HepG2 (cell line): Measurements from ENCODE around the gene AP1G1. TPM values are rescaled to one million over a fixed set of nuclear protein-coding genes. Genes with fewer than 3 reads are reported as not detected.

Experiments used
- ARHGAP35 ChIP-seq: sonication (generic); formaldehyde crosslinking; IDR thresholded peaks from 2 replicates; pipeline ENCODE4 v1.9.0; 2022; ENCODE audit warnings: mild to moderate bottlenecking, inconsistent platforms, moderate library complexity, missing genetic modification reagents, borderline replicate concordance
- FOXK2 ChIP-seq: fragments of 450-650 bp; IDR thresholded peaks from 2 replicates; pipeline ENCODE4 v1.6.1; 2016
- HOXA7 ChIP-seq: sonication (generic); formaldehyde crosslinking; IDR thresholded peaks from 2 replicates; pipeline ENCODE4 v1.8.1; 2022; ENCODE audit warnings: mild to moderate bottlenecking, missing genetic modification reagents, moderate library complexity
- KLF15 ChIP-seq: sonication (generic); formaldehyde crosslinking; IDR thresholded peaks from 2 replicates; pipeline ENCODE4 v1.8.1; 2023; ENCODE audit warnings: borderline replicate concordance, mild to moderate bottlenecking, inconsistent platforms, missing genetic modification reagents, mixed read lengths
- KLF6 ChIP-seq: IDR thresholded peaks from 2 replicates; pipeline ENCODE4 v1.8.0; 2016; ENCODE audit warnings: missing biosample characterization, missing genetic modification reagents
- NCOR1 ChIP-seq: fragments of 200-600 bp; sonication (generic); IDR thresholded peaks from 2 replicates; pipeline ENCODE4 v1.7.0; 2017; ENCODE audit warnings: antibody characterized with exemption, low read length, borderline replicate concordance
- NPAS2 ChIP-seq: sonication (generic); formaldehyde crosslinking; IDR thresholded peaks from 2 replicates; pipeline ENCODE4 v1.8.0; 2022; ENCODE audit warnings: mild to moderate bottlenecking, missing genetic modification reagents, borderline replicate concordance
- RARA ChIP-seq: IDR thresholded peaks from 2 replicates; pipeline ENCODE4 v1.6.1; 2016; ENCODE audit warnings: missing genetic modification reagents, missing compliant biosample characterization
- RFXANK ChIP-seq: IDR thresholded peaks from 2 replicates; pipeline ENCODE4 v1.6.1; 2016
- SMARCE1 ChIP-seq: fragments of 450-650 bp; IDR thresholded peaks from 2 replicates; pipeline ENCODE4 v1.6.1; 2017; ENCODE audit warnings: borderline replicate concordance
- THAP11 ChIP-seq: IDR thresholded peaks from 2 replicates; pipeline ENCODE4 v1.6.1; 2016; ENCODE audit warnings: missing biosample characterization, missing genetic modification reagents
- ZBTB1 ChIP-seq: sonication (generic); formaldehyde crosslinking; IDR thresholded peaks from 2 replicates; pipeline ENCODE4 v1.4.0; 2020; ENCODE audit warnings: missing genetic modification reagents, borderline replicate concordance
- ZNF10 ChIP-seq: sonication (generic); formaldehyde crosslinking; IDR thresholded peaks from 2 replicates; pipeline ENCODE4 v1.4.0; 2020; ENCODE audit warnings: mild to moderate bottlenecking, low read depth, missing genetic modification reagents, borderline replicate concordance
- ZNF138 ChIP-seq: sonication (generic); formaldehyde crosslinking; IDR thresholded peaks from 2 replicates; pipeline ENCODE4 v1.5.0; 2020; ENCODE audit warnings: mild to moderate bottlenecking, low read depth, missing genetic modification reagents
- ZNF383 ChIP-seq: sonication (generic); formaldehyde crosslinking; IDR thresholded peaks from 2 replicates; pipeline ENCODE4 v1.4.0; 2020; ENCODE audit warnings: missing genetic modification reagents, mild to moderate bottlenecking, borderline replicate concordance
- ZNF431 ChIP-seq: sonication (generic); formaldehyde crosslinking; IDR thresholded peaks from 2 replicates; pipeline ENCODE4 v1.9.0; 2022; ENCODE audit warnings: missing genetic modification reagents, low read depth, mild to moderate bottlenecking, borderline replicate concordance
- ZNF619 ChIP-seq: sonication (generic); formaldehyde crosslinking; IDR thresholded peaks from 2 replicates; pipeline ENCODE4 v1.4.0; 2020; ENCODE audit warnings: mild to moderate bottlenecking, missing genetic modification reagents
- polyA plus RNA-seq, 8 experiments: library from polyadenylated mRNA; depleted of rRNA in 3 of 8; stranded (reverse) in 7 of 8; unstranded in 1 of 8; fragments of >200 nt; fragmentation: Illumina TruSeq in 4 of 8; extraction: Trizol in 4 of 8; gene quantifications; 2 replicates each; pipeline versions ENCODE4 v1.2.1 to v1.2.3, GENCODE V29; 2011 to 2016; ENCODE audit warnings: low read depth in 4 of 8, missing spikeins in 1 of 8, mixed read lengths in 1 of 8; ENCODE audit not compliant: insufficient read depth in 1 of 8
- total RNA-seq, 5 experiments: library from RNA; depleted of rRNA; stranded (reverse); fragments of >200 nt; fragmentation: Illumina TruSeq; extraction: Trizol; gene quantifications; 2 replicates each; pipeline ENCODE4 v1.2.3, GENCODE V29; 2016; ENCODE audit warnings: low read depth in 1 of 5
- TF ChIP-seq, protein P1 (sequence below): sonication (generic); formaldehyde crosslinking; IDR thresholded peaks from 2 replicates; pipeline ENCODE4 v1.8.1; 2023; ENCODE audit warnings: mild to moderate bottlenecking, missing genetic modification reagents, borderline replicate concordance
- TF ChIP-seq, protein P2 (sequence below): sonication (generic); formaldehyde crosslinking; IDR thresholded peaks from 2 replicates; pipeline ENCODE4 v1.9.0; 2021; ENCODE audit warnings: missing genetic modification reagents, borderline replicate concordance
- TF ChIP-seq, protein P3 (sequence below): sonication (generic); formaldehyde crosslinking; IDR thresholded peaks from 2 replicates; pipeline ENCODE4 v1.4.0; 2020; ENCODE audit warnings: missing genetic modification reagents
- TF ChIP-seq, protein P4 (sequence below): sonication (generic); formaldehyde crosslinking; IDR thresholded peaks from 2 replicates; pipeline ENCODE4 v1.4.0; 2020; ENCODE audit warnings: mild to moderate bottlenecking, missing genetic modification reagents

The AP1G1 gene
- total and polyA plus RNA-seq, 2 of the 13 experiments (the other 11 are each of a cell fraction or from before 2014, with no cell fraction given): 62.2 to 66.2 TPM

DNA sequence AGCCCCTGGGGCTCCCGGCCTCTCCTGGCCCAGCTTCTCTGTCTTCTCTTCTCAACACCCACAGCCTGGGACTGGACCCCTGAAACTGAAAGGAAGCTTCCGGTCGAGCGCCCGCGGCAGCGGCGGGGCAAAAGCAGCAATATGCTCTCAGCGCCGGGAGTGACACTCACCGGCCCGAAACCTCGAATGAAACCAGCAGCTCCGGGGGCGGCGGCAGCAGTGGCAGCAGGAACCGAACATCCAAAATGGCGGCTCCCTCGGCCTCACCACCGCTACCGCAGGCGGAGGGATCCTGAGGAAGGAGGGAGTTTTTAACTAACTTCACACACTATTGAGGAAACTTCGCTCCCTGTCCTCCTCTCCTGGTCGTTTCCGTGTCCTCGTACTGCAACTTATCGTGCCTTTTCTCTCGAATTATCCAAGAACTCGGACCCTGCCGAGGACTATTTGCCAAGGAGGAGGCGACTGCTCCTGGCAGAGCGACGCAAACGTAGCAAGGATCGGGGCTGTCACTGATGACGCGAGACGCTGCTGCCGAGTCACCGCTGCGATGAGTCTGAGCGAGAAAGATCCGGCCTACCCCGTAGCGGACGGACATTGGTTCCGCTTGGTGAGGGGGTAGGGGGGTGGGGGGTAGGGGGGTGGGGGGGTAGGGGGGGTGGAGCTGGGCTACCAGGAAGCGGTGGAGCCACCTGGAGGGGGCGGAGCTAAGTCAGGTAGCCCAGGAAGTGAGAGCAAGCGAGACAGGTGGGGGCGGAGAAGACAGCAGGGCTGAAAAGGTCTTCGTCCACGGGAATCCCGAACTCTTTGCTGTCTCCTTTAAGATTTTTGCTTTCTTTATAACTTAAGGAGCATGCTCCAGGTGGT, at the start of gene AP1G1 (continued):
- TF ChIP-seq NCOR1 (no peak; the same call in 1 of the 2 replicates), HOXA7 (no peak), ARHGAP35 (CRISPR knock-in tag) (peak; percentile 77; the same call in 1 of the 2 replicates), NPAS2 (CRISPR knock-in tag) (no peak), RFXANK (CRISPR knock-in tag) (peak; percentile 89), SMARCE1 (no peak), ZNF431 (CRISPR knock-in tag) (peak; percentile 97), FOXK2 (peak; percentile 62; the same call in 1 of the 2 replicates), ZBTB1 (CRISPR knock-in tag) (no peak), KLF15 (CRISPR knock-in tag) (peak; percentile 95), ZNF383 (CRISPR knock-in tag) (no peak), ZNF10 (CRISPR knock-in tag) (no peak), ZNF619 (CRISPR knock-in tag) (peak; percentile 84; the same call in 1 of the 2 replicates), THAP11 (CRISPR knock-in tag) (peak; percentile 93), RARA (CRISPR knock-in tag) (peak; percentile 56), ZNF138 (no peak), KLF6 (peak; percentile 97)
- TF ChIP-seq, protein P1, sequence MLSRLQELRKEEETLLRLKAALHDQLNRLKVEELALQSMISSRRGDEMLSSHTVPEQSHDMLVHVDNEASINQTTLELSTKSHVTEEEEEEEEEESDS (CRISPR knock-in tag): no peak
- TF ChIP-seq, protein P2, sequence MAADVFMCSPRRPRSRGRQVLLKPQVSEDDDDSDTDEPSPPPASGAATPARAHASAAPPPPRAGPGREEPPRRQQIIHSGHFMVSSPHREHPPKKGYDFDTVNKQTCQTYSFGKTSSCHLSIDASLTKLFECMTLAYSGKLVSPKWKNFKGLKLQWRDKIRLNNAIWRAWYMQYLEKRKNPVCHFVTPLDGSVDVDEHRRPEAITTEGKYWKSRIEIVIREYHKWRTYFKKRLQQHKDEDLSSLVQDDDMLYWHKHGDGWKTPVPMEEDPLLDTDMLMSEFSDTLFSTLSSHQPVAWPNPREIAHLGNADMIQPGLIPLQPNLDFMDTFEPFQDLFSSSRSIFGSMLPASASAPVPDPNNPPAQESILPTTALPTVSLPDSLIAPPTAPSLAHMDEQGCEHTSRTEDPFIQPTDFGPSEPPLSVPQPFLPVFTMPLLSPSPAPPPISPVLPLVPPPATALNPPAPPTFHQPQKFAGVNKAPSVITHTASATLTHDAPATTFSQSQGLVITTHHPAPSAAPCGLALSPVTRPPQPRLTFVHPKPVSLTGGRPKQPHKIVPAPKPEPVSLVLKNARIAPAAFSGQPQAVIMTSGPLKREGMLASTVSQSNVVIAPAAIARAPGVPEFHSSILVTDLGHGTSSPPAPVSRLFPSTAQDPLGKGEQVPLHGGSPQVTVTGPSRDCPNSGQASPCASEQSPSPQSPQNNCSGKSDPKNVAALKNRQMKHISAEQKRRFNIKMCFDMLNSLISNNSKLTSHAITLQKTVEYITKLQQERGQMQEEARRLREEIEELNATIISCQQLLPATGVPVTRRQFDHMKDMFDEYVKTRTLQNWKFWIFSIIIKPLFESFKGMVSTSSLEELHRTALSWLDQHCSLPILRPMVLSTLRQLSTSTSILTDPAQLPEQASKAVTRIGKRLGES (CRISPR knock-in tag): no peak
- TF ChIP-seq, protein P3, sequence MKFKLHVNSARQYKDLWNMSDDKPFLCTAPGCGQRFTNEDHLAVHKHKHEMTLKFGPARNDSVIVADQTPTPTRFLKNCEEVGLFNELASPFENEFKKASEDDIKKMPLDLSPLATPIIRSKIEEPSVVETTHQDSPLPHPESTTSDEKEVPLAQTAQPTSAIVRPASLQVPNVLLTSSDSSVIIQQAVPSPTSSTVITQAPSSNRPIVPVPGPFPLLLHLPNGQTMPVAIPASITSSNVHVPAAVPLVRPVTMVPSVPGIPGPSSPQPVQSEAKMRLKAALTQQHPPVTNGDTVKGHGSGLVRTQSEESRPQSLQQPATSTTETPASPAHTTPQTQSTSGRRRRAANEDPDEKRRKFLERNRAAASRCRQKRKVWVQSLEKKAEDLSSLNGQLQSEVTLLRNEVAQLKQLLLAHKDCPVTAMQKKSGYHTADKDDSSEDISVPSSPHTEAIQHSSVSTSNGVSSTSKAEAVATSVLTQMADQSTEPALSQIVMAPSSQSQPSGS (CRISPR knock-in tag): peak; percentile 79
- TF ChIP-seq, protein P4, sequence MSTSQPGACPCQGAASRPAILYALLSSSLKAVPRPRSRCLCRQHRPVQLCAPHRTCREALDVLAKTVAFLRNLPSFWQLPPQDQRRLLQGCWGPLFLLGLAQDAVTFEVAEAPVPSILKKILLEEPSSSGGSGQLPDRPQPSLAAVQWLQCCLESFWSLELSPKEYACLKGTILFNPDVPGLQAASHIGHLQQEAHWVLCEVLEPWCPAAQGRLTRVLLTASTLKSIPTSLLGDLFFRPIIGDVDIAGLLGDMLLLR (CRISPR knock-in tag): no peak; the same call in 1 of the 2 replicates
